HTR-8/SVneo (cell line): ENCODE results near the gene CTAGE9.
A peak's percentile ranks its signal among the peaks of the same experiment; 100 is the strongest.
"Not testable (repeated sequence)": the region's sequence is repeated elsewhere in the genome, so short reads cannot be mapped to it uniquely, and the experiment has no call there.

ENCODE experiments used
- DNase-seq: peaks from one replicate; pipeline ENCODE4 v3.0.0; 2011; ENCODE audit warnings: low spot score, mixed read lengths; ENCODE audit not compliant: insufficient read length
- FAIRE-seq: peaks from 2 replicates; lab custom pipeline; 2011; peaks lifted over from hg19 to GRCh38; lab: Jason Lieb, UNC

The CTAGE9 gene

GRCh38 chr6:131730264-131730663 is 19.4 kb upstream of the CTAGE9 start:
- no peak for DNase-seq
- FAIRE-seq: no peak

DNA sequence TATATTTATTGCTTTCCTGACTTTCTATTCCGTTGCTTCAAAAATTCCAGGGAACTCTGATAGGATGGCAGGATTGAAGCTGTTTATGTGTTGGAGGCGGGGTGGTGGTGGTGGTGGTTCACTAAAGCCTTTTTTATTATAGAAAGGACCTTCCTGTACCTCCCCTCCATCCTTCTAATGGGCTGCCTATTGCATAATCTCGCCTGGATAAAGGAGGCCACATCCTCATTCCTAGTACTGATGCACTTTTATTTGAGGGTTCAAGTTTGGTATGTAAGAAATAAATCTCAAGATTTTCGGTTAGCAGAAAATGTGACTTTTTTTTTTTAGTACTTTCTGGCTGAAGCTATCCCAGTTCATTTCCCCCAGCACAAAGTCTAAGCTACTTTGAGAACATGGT is 18.7 kb upstream of the CTAGE9 start:
- FAIRE-seq: no peak
- DNase-seq: no peak

- FAIRE-seq (no peak), DNase-seq (no peak)
These were observed 17.6 kb upstream of the CTAGE9 start for GRCh38 chr6:131728296-131728939.

DNA sequence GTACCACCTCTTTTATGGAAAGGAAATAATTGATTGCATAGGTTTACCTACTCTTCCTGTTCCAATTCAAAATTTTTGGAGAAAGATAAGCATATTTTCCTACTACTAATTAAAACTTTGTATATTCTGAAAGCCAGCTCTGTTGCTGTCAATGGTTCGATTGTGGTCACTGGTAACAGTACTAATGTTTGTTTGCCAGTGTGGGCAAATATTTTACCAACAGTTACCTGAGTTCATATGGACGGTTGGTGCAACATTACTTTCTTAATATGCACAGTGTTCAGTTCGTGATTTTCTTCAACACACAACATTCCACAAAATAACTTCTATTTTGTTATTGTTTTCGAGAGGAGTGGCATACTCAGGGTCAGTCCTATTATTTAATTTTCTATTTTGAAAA is 17.1 kb upstream of the CTAGE9 start:
- FAIRE-seq (peak; percentile 4), DNase-seq (no peak)

- FAIRE-seq: no peak
These were observed 16.6 kb upstream of the CTAGE9 start for GRCh38 chr6:131727467-131727866.

DNA sequence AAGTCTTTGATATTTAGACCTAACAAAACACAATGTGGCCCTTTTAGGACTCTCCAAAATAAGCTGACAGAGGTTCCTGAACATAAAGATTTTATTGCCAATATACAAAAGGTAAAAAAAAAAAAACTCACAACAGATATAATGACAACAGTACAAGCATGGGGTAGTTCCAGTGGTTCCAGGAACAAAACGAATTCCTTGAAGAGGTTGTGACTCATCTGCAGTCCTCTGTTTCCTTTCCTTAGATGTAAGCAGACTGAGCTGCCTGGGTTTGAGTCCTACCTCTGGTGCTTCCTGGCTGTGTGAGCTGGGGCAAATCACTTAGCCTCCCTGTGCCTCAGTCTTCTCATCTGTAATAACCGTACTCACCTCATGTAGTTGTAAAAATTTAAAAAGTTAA is 13.3 kb upstream of the CTAGE9 start:
- FAIRE-seq (no peak), DNase-seq (no peak)

More at GRCh38 chr6:131727467-131727866, 16.6 kb upstream of the CTAGE9 start:
- DNase-seq: no peak

DNA sequence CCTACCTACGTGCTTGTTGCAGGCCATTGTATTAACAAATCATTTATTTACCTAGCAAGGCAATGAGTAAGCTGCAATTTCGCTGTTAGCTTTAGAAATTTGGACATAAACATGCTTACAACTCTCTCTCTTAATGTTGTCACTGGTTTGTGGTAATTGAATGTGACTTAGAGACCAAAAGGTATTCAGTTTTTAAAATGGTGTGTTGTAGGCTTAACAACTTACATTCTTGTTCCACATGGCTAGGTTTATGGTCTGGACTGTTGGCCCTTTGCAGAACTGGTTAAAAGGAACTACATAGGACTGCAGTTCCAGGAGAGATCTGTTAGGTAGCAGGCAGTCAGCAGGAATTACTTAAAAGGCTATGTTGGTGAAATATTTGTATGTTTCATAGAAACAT is 10.3 kb upstream of the CTAGE9 start:
- FAIRE-seq: no peak
- DNase-seq: no peak

GRCh38 chr6:131717836-131718542 is 7.2 kb upstream of the CTAGE9 start:
- FAIRE-seq: no peak
- DNase-seq: no peak

DNA sequence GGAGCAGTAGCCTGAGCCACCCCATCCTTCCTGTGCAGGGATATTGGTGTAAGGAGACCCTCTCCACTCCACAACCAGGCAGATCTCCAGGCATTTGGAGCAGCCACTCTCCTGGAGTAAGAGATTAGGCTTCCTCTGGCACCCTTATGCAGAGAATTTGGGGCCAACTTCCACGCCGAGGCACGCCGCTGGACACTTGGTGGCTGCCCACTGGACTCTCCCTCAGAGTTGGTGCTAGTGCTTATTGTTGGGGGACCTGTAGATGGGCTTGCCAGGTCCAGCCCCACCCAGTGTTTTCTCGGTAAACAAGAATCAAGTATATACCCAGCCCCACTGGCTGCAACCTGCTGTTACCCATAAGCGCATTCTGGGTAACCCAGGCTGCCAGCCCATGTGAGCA is 4.8 kb upstream of the CTAGE9 start:
- DNase-seq, FAIRE-seq: not testable (repeated sequence)

DNA sequence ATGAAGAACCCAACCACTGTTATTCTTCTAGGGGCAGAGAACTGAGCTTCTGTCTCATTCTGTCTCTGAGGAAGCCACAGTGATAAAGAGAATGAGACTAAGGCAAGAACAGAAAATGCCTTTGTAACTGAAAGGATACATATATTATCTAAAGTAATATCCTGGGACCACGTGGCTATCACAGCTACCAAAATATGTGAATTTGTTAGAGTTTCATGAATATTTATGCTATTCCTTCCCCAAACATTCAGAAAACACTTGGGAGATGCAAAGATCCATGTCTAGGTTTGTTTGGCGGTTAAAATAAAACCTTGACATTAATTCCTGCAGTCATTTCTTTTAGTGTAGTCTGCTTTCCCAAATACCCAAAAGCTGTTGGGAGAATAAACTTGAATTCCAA is 6.9 kb downstream of the CTAGE9 start:
- DNase-seq, FAIRE-seq: not testable (repeated sequence)

GRCh38 chr6:131700851-131701250 is 10.0 kb downstream of the CTAGE9 start:
- not testable (repeated sequence) for DNase-seq, FAIRE-seq

- no peak for FAIRE-seq
- DNase-seq: no peak
These were observed 13.9 kb downstream of the CTAGE9 start for GRCh38 chr6:131696956-131697355.

DNA sequence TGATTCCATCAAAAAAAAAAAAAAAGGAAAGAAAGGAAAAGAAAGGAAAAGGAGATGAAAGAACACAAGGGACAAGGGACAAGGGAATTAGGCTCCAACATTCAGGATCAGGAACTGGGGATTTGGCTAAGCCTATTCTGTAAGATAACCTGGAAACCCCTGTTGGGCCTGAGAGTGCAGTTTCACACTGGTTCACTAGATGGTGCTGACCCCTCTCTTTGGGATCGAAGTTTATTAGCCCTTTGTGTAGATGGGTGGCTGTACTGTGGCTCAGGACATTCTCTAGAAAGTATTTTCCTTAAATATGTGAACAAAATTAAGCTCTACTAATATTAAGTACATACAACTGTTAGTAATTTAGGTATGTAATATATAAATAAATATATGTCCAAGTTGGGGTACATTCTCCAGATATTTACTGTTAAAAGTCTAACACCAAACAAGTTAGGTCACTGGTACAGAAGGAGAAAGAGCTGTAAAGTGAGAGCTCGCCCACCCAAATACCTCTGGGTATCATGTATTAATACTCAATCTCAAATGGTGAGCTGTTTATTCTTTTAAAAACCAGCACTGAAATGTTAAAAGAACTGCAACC is 15.9 kb downstream of the CTAGE9 start:
- DNase-seq (peak; percentile 74), FAIRE-seq (no peak)

- DNase-seq: no peak
- FAIRE-seq: no peak
These were observed 17.4 kb downstream of the CTAGE9 start for GRCh38 chr6:131693384-131693783.

GRCh38 chr6:131692589-131692988 is 18.2 kb downstream of the CTAGE9 start:
- no peak for FAIRE-seq
- DNase-seq: no peak

GRCh38 chr6:131692031-131692430 is 18.8 kb downstream of the CTAGE9 start:
- no peak for FAIRE-seq
- DNase-seq: no peak

DNA sequence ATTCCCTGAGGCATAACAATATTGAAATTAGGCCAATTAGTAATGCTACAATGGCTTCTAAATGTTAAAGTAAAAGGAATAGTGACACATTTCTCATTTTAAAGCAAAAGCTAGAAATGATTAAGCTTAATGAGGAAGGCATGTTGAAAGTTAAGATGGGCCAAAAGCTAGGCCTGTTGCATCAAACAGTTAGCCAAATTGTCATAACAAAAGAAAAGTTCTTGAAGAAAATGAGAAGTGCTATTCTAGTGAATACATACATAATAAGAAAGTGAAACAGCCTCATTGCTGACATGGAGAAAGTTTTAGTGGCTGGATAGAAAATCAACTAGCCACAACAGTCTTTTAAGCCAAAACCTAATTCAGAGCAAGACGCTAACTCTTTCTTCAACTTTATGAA is 22.5 kb downstream of the CTAGE9 start:
- FAIRE-seq: no peak

DNA sequence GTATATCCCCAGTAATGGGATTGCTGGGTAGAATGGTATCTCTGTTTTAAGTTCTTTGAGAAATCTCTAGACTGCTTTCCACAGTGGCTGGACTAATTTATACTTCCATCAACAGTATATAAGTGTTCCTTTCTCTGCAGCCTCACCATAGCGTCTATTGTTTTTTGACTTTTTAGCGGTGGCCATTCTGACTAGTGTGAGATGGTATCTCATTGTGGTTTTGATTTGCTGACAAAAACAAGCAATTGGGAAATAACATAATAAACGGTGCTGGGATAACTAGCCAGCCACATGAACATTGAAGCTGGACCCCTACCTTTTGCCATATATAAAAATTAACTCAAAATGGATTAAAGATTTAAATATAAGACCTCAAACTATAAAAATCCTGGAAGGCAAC is 23.8 kb downstream of the CTAGE9 start:
- FAIRE-seq (no peak), DNase-seq (no peak)

More for the DNA sequence above, 22.5 kb downstream of the CTAGE9 start:
- no peak for DNase-seq

GRCh38 chr6:131685266-131685780 is 25.5 kb downstream of the CTAGE9 start:
- DNase-seq (no peak), FAIRE-seq (no peak)

DNA sequence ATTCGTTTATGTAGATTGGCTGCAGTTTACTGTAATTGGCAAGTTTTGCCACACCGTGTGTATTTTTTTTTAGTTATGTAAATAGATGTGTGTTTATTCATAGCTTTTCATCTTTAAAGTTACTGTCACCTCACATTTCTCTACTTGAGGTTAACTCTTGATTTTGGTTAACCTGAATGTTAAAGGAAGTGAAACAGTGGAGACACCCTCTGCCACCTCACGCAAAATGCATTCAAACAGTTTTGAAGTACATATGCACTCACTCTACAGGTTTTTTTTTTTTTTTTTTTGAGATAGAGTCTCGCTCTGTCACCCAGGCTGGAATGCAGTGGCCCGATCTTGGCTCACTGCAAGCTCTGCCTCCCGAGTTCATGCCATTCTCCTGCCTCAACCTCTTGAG is 27.3 kb downstream of the CTAGE9 start:
- DNase-seq: no peak
- no peak for FAIRE-seq

DNA sequence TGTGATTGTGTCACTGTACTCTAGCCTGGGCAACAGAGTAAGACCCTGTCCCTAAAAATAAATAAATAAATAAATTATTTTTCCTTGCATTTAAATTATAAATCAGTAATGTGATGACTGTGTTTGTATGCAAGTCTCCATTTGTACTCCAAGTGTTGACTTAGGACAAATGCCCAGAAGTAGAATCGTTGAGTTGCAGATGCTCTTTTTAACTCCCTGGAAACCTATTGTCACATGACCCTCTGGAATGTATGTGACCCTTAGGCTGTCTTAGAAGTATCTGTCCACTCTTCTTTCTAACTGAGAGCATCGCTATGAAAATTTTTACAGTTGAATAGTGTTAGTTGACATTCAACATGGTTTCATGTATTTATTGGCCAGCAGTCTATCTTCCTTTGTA is 28.4 kb downstream of the CTAGE9 start:
- FAIRE-seq (no peak), DNase-seq (no peak)
